WTC11 (cell line): ENCODE data around the gene SLC7A5.

ENCODE experiments used
- ATF6 ChIP-seq: sonication (generic); formaldehyde crosslinking; IDR thresholded peaks from 2 replicates; pipeline ENCODE4 v1.8.1; 2023; ENCODE audit warnings: mild to moderate bottlenecking, missing genetic modification reagents
- CREB1 ChIP-seq: sonication (generic); formaldehyde crosslinking; IDR thresholded peaks from 2 replicates; pipeline ENCODE4 v1.8.0; 2023; ENCODE audit warnings: mild to moderate bottlenecking, missing genetic modification reagents
- CTCF ChIP-seq: fragments of 200-600 bp; IDR thresholded peaks from 2 replicates; pipeline ENCODE4 v1.8.0; 2022; ENCODE audit warnings: antibody characterized with exemption
- ESRRA ChIP-seq: sonication (generic); formaldehyde crosslinking; IDR thresholded peaks from 2 replicates; pipeline ENCODE4 v1.8.1; 2022; ENCODE audit warnings: mild to moderate bottlenecking, missing genetic modification reagents, borderline replicate concordance
- ETV6 ChIP-seq: sonication (generic); formaldehyde crosslinking; IDR thresholded peaks from 2 replicates; pipeline ENCODE4 v1.8.1; 2022; ENCODE audit warnings: mild to moderate bottlenecking, missing genetic modification reagents
- FOXP1 ChIP-seq: sonication (generic); formaldehyde crosslinking; IDR thresholded peaks from 2 replicates; pipeline ENCODE4 v1.8.0; 2022; ENCODE audit warnings: missing genetic modification reagents, mild to moderate bottlenecking, moderate library complexity, borderline replicate concordance
- FOXP4 ChIP-seq: sonication (generic); formaldehyde crosslinking; IDR thresholded peaks from 2 replicates; pipeline ENCODE4 v1.8.0; 2022; ENCODE audit warnings: mild to moderate bottlenecking, missing genetic modification reagents
- SP1 ChIP-seq: sonication (generic); formaldehyde crosslinking; conservative IDR thresholded peaks from 2 replicates; pipeline ENCODE4 v1.8.1; 2022; ENCODE audit warnings: missing genetic modification reagents
- USF2 ChIP-seq: sonication (generic); formaldehyde crosslinking; IDR thresholded peaks from 2 replicates; pipeline ENCODE4 v1.8.1; 2023; ENCODE audit warnings: mild to moderate bottlenecking, missing genetic modification reagents, moderate library complexity
- TF ChIP-seq, protein P1 (sequence below): sonication (generic); formaldehyde crosslinking; IDR thresholded peaks from 2 replicates; pipeline ENCODE4 v1.8.1; 2022; ENCODE audit warnings: low read depth, missing genetic modification reagents, borderline replicate concordance
- TF ChIP-seq, protein P2 (sequence below): sonication (generic); formaldehyde crosslinking; IDR thresholded peaks from 2 replicates; pipeline ENCODE4 v1.8.1; 2022; ENCODE audit warnings: mild to moderate bottlenecking, missing genetic modification reagents, moderate library complexity, borderline replicate concordance
- TF ChIP-seq, protein P3 (sequence below): sonication (generic); formaldehyde crosslinking; IDR thresholded peaks from 2 replicates; pipeline ENCODE4 v1.8.1; 2022; ENCODE audit warnings: low read depth, mild to moderate bottlenecking, moderate library complexity, missing genetic modification reagents, borderline replicate concordance
- TF ChIP-seq, protein P4 (sequence below): sonication (generic); formaldehyde crosslinking; conservative IDR thresholded peaks from 2 replicates; pipeline ENCODE4 v1.8.1; 2022; ENCODE audit warnings: mild to moderate bottlenecking, missing genetic modification reagents
- TF ChIP-seq, protein P5 (sequence below): fragments of 250-450 bp; sonication (Bioruptor Pico); IDR thresholded peaks from 2 replicates; pipeline ENCODE4 v1.8.0; 2021; ENCODE audit warnings: mild to moderate bottlenecking

DNA sequence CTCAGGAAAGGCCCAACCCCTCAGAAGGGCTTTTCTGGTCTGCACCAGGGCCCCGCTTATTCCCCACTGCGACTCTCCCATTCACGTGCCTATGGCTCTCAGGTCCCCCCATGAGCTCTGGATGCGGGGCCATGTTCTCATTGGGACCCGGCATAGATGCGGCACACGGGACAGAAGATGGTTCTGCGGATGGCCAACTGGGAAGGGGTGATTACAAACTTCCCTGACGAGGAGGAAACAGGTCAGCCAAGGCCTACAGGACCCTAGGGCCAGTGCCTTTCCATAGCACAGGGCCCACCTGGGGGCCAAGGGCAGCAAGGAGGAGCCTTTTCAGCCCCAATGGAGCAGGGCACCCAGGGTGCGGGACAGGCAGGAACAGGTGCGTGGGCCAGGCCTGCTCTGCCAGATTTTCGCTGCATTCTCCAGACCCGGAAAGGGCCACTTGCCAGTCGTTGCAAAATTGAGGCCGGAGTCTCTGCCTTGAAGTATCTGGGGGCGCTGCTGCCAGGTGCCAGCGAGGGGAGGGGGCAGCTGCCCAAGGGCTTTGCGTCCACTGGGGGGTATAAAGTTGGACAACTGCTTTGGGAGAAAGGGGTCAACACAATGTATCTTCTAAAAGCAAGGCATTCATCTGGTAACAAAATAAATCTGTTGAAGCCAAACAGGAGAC is 20.5 kb downstream of the SLC7A5 start:
- TF ChIP-seq CREB1 (CRISPR knock-in tag) (no peak), FOXP1 (CRISPR knock-in tag) (no peak), FOXP4 (CRISPR knock-in tag) (no peak), ESRRA (CRISPR knock-in tag) (no peak), ATF6 (CRISPR knock-in tag) (no peak), CTCF (no peak), USF2 (no peak), ETV6 (CRISPR knock-in tag) (no peak), SP1 (no peak)
- TF ChIP-seq, protein P1, sequence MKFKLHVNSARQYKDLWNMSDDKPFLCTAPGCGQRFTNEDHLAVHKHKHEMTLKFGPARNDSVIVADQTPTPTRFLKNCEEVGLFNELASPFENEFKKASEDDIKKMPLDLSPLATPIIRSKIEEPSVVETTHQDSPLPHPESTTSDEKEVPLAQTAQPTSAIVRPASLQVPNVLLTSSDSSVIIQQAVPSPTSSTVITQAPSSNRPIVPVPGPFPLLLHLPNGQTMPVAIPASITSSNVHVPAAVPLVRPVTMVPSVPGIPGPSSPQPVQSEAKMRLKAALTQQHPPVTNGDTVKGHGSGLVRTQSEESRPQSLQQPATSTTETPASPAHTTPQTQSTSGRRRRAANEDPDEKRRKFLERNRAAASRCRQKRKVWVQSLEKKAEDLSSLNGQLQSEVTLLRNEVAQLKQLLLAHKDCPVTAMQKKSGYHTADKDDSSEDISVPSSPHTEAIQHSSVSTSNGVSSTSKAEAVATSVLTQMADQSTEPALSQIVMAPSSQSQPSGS (CRISPR knock-in tag), result no peak
- TF ChIP-seq, protein P2, sequence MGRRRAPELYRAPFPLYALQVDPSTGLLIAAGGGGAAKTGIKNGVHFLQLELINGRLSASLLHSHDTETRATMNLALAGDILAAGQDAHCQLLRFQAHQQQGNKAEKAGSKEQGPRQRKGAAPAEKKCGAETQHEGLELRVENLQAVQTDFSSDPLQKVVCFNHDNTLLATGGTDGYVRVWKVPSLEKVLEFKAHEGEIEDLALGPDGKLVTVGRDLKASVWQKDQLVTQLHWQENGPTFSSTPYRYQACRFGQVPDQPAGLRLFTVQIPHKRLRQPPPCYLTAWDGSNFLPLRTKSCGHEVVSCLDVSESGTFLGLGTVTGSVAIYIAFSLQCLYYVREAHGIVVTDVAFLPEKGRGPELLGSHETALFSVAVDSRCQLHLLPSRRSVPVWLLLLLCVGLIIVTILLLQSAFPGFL (CRISPR knock-in tag), result no peak
- TF ChIP-seq, protein P3, sequence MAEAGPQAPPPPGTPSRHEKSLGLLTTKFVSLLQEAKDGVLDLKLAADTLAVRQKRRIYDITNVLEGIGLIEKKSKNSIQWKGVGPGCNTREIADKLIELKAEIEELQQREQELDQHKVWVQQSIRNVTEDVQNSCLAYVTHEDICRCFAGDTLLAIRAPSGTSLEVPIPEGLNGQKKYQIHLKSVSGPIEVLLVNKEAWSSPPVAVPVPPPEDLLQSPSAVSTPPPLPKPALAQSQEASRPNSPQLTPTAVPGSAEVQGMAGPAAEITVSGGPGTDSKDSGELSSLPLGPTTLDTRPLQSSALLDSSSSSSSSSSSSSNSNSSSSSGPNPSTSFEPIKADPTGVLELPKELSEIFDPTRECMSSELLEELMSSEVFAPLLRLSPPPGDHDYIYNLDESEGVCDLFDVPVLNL (CRISPR knock-in tag), result no peak
- TF ChIP-seq, protein P4, sequence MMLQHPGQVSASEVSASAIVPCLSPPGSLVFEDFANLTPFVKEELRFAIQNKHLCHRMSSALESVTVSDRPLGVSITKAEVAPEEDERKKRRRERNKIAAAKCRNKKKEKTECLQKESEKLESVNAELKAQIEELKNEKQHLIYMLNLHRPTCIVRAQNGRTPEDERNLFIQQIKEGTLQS (CRISPR knock-in tag), result no peak
- TF ChIP-seq, protein P5, sequence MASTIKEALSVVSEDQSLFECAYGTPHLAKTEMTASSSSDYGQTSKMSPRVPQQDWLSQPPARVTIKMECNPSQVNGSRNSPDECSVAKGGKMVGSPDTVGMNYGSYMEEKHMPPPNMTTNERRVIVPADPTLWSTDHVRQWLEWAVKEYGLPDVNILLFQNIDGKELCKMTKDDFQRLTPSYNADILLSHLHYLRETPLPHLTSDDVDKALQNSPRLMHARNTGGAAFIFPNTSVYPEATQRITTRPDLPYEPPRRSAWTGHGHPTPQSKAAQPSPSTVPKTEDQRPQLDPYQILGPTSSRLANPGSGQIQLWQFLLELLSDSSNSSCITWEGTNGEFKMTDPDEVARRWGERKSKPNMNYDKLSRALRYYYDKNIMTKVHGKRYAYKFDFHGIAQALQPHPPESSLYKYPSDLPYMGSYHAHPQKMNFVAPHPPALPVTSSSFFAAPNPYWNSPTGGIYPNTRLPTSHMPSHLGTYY, result no peak
